Measurements from ENCODE around the gene USP40.
"Not testable (repeated sequence)": the region's sequence is repeated elsewhere in the genome, so short reads cannot be mapped to it uniquely, and the experiment has no call there.

USP40 gene

DNA sequence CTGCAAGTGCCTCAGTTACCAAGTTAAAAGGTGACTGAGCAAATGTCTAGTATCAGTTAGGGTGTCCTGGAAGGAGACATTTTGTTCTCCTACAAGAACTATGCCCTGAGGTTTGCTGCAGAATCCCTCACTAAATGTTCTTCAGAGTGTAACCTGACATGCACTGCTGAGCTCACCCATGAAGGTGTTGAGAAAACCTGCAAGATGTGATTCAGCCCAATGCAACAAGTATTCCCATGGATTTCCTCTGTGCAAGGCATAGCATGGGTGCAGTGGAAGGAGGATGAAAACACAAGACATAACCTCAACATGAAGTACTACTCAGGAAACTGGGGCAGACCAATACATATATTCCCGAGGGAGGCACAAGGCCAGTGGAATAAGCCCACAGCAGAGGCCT lies 35.5 kb upstream of the USP40 start:
- Histone ChIP-seq H3K36me3 (ENCODE audit: control insufficient read depth, insufficient read depth, low read length) (no peaks in the 10 kb centered on the region), H3K27me3 (replicated peaks; ENCODE audit: control insufficient read depth, insufficient read depth, low read length) (no peaks in the 10 kb centered on the region), H3K4me3 (replicated peaks; ENCODE audit: low read depth, low read length) (no peak overlapping the region)
- DNase-seq (ENCODE audit: extremely low read depth, insufficient read length), result no peak
- TF ChIP-seq, protein P1, sequence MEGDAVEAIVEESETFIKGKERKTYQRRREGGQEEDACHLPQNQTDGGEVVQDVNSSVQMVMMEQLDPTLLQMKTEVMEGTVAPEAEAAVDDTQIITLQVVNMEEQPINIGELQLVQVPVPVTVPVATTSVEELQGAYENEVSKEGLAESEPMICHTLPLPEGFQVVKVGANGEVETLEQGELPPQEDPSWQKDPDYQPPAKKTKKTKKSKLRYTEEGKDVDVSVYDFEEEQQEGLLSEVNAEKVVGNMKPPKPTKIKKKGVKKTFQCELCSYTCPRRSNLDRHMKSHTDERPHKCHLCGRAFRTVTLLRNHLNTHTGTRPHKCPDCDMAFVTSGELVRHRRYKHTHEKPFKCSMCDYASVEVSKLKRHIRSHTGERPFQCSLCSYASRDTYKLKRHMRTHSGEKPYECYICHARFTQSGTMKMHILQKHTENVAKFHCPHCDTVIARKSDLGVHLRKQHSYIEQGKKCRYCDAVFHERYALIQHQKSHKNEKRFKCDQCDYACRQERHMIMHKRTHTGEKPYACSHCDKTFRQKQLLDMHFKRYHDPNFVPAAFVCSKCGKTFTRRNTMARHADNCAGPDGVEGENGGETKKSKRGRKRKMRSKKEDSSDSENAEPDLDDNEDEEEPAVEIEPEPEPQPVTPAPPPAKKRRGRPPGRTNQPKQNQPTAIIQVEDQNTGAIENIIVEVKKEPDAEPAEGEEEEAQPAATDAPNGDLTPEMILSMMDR (IDR thresholded peaks at IDR 0.05; ENCODE audit: insufficient read depth, low read length, poor library complexity, severe bottlenecking), result no peak

DNA sequence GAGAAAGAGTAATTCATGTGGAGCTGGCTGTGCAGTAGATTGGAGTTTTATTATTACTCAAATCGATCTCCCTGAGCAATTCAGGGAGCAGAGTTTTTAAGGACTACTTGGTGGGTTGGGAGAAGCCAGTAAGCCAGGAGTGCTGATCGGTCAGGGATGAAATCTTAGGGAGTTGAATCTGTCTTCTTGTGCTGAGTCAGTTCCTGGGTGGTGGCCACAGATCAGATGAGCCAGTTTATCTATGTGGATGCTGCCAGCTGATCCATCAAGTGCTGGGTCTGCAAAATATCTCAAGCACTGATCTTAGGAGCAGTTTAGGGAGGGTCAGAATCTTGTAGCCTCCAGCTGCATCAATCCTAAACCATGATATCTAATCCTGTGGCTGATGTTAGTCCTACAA lies 33.8 kb upstream of the USP40 start:
- TF ChIP-seq, protein P1 (IDR thresholded peaks at IDR 0.05; ENCODE audit: insufficient read depth, low read length, poor library complexity, severe bottlenecking), result no peak

DNA sequence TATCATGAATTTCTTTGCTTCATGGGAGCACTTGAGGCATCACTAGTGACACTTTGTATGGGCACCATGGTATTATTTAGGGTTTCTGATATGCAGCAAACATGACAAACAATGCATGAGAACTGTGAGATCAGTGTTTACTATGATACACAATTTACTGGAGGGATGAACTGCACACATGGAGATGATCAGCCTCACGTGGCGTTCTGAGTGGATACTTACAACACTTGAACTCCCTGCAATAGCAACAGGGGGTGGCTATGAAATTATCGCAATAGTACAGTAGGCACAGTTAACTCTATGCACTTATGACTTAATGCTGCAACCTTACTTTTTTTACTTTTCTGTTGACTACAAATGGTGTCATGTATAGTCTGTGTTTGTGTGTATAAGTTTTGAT lies 32.4 kb upstream of the USP40 start:
- H3K36me3 ChIP-seq (ENCODE audit: control insufficient read depth, insufficient read depth, low read length), result no peaks in the 10 kb centered on the region
- TF ChIP-seq, protein P1 (IDR thresholded peaks at IDR 0.05; ENCODE audit: insufficient read depth, low read length, poor library complexity, severe bottlenecking), result no peak
- no peaks in the 10 kb centered on the region for H3K27me3 ChIP-seq (replicated peaks; ENCODE audit: control insufficient read depth, insufficient read depth, low read length)
- no peak for DNase-seq (ENCODE audit: extremely low read depth, insufficient read length)
- H3K4me3 ChIP-seq (replicated peaks; ENCODE audit: low read depth, low read length), result no peak overlapping the region

More for the DNA sequence above, 33.8 kb upstream of the USP40 start:
- Histone ChIP-seq H3K36me3 (ENCODE audit: control insufficient read depth, insufficient read depth, low read length) (no peaks in the 10 kb centered on the region), H3K27me3 (replicated peaks; ENCODE audit: control insufficient read depth, insufficient read depth, low read length) (no peaks in the 10 kb centered on the region), H3K4me3 (replicated peaks; ENCODE audit: low read depth, low read length) (no peak overlapping the region)
- no peak for DNase-seq (ENCODE audit: extremely low read depth, insufficient read length)

DNA sequence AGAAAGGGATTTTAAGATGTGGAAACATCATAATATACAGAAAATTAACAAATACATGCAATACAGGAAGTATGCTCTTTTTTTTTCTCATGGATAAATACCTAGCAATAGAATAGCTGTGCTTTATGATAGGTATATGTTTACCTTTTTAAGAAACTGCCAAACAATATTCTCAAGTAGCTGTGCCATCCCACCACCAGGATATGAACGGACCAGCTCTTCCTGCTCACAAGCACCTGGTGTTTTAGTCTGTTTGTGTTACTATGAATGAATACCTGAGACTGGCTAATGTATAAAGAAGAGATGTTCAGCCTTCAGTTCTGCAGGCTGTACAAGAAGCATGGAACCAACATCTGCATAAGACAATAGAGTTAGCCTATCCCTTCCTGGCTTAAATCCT lies 30.9 kb upstream of the USP40 start:
- no peak for DNase-seq (ENCODE audit: extremely low read depth, insufficient read length)
- H3K4me3 ChIP-seq (replicated peaks; ENCODE audit: low read depth, low read length), result no peak overlapping the region
- no peaks in the 10 kb centered on the region for H3K27me3 ChIP-seq (replicated peaks; ENCODE audit: control insufficient read depth, insufficient read depth, low read length)
- TF ChIP-seq, protein P1 (IDR thresholded peaks at IDR 0.05; ENCODE audit: insufficient read depth, low read length, poor library complexity, severe bottlenecking), result no peak
- no peaks in the 10 kb centered on the region for H3K36me3 ChIP-seq (ENCODE audit: control insufficient read depth, insufficient read depth, low read length)

DNA sequence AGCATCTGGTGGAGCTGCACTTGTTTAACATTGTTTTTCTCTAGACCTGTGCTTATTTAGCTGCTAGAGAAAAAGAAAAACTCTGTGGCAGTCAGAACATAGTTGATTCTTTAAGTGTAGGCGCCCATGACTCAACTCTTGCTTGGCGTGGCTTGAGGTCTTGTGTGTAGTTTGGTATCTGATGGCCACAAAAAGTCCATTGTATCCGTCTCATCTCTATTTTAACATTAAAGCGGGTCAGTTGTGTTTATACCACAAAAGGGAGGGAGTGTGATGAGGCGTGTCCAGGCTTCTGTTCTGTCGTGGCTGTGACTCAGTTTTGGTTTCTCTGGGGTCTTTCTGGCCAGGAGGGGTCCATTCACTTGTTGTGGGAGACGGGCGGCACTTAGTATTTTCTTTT lies 26.6 kb upstream of the USP40 start:
- TF ChIP-seq, protein P1 (IDR thresholded peaks at IDR 0.05; ENCODE audit: insufficient read depth, low read length, poor library complexity, severe bottlenecking), result no peak
- DNase-seq (ENCODE audit: extremely low read depth, insufficient read length), result peak; percentile 10
- no peaks in the 10 kb centered on the region for H3K27me3 ChIP-seq (replicated peaks; ENCODE audit: control insufficient read depth, insufficient read depth, low read length)
- H3K36me3 ChIP-seq (ENCODE audit: control insufficient read depth, insufficient read depth, low read length), result no peaks in the 10 kb centered on the region
- H3K4me3 ChIP-seq (replicated peaks; ENCODE audit: low read depth, low read length), result no peak overlapping the region

DNA sequence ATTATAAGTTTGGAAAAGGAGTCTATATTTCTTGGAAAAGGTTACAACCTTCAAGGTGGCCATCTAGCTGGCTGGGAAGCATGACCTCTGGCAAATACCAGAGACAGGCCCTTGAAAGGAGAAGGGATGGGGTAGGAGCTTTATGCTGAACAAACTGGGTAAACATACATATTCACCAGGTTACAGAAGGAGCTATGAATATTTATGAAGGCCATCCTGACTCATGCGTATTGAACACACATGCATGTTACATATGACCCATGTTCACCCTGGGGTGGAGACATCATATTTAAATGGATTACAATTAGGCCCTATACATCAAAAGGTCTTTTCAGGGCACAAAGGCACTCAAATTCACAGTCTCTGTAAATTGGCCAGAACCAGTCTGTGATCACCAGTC lies 26.1 kb upstream of the USP40 start:
- not testable (repeated sequence) for H3K36me3 ChIP-seq (ENCODE audit: control insufficient read depth, insufficient read depth, low read length); H3K27me3 ChIP-seq (replicated peaks; ENCODE audit: control insufficient read depth, insufficient read depth, low read length)

More for the DNA sequence above, 26.1 kb upstream of the USP40 start:
- not testable (repeated sequence) for H3K4me3 ChIP-seq (replicated peaks; ENCODE audit: low read depth, low read length); DNase-seq (ENCODE audit: extremely low read depth, insufficient read length)
